HFFc6 (cell line): ENCODE measurements around the gene PDX1. TPM values are rescaled to one million over a fixed set of nuclear protein-coding genes. Genes with fewer than 3 reads are reported as not detected.

Experiments used
- DNase-seq: peaks from one replicate; pipeline ENCODE4 v3.0.0-alpha.2; 2018
- H3K27ac Mint-ChIP-seq: 2 replicates; pipeline ENCODE4 v1.8.0; 2020; ENCODE audit warnings: mild to moderate bottlenecking, mixed read lengths
- H3K27me3 Mint-ChIP-seq: 2 replicates; pipeline ENCODE4 v1.8.0; 2021; ENCODE audit warnings: mild to moderate bottlenecking, moderate library complexity, mixed read lengths; ENCODE audit not compliant: insufficient read depth
- H3K36me3 Mint-ChIP-seq: 2 replicates; pipeline ENCODE4 v1.8.0; 2021; ENCODE audit warnings: low read depth, mixed read lengths
- H3K4me1 Mint-ChIP-seq: 2 replicates; pipeline ENCODE4 v1.8.0; 2020; ENCODE audit warnings: low read depth, mixed read lengths
- H3K4me3 Mint-ChIP-seq: 2 replicates; pipeline ENCODE4 v1.8.0; 2020; ENCODE audit warnings: mild to moderate bottlenecking, moderate library complexity, mixed read lengths
- H3K9me3 Mint-ChIP-seq: 2 replicates; pipeline ENCODE4 v1.8.0; 2020; ENCODE audit warnings: mild to moderate bottlenecking, mixed read lengths
- total RNA-seq, 6 experiments: library from RNA; stranded (reverse); fragmentation: NEBNext Ultra II Directional; extraction: Animal tissue kit (Norgen Biotek cat#: 25700); gene quantifications; 2 replicates in 1 of 6; 3 replicates in 5 of 6; pipeline ENCODE4 v1.2.3, GENCODE V29; 2021
- TF ChIP-seq, protein P1 (sequence below): fragments of 200-600 bp; sonication (generic); IDR thresholded peaks from 2 replicates; pipeline ENCODE4 v1.5.0; 2021; ENCODE audit warnings: antibody characterized with exemption, mild to moderate bottlenecking

PDX1 gene
- total RNA-seq, 6 experiments from 2014 or later = not detected

DNA sequence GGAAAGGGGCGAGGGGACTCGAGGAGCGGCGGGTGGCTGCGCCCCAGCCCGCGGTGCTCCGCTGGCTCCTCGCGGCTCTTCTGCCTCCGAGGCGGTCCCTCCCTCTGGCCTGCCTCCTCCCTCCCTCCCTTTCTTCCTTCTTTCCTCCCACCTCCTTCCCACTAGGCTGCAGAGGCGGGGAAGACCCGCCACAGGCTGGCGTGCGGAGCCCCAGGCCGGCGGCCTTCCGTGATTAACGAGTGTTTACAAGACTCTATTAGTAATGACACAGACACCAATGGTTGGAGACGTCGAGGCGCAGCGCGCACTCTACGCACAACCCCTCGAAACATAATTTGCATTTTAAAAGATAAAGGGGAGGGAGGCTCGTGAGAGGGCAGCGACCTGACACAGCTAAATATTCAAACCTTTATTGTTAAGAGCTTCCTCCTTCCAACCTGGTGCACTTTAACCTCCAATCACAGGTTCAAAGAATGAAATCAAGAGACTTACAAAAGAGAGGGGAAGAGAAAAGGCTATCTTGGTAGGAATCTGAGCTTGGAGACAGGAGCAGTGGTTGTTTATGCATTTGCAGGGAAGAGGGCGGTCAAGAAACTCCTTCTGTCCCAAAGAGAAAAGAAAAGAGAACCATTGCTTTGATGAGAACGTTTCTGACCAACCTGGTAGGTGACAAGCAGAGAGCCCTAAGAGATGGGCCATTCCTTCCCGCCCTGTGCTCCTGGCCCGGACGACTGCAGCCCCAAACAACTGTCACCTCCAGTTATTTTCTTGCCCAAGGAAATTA, 49.5 kb downstream of the PDX1 start, which contains the start of gene CDX2:
Gene CDX2, minus strand, starts transcription at position 234 of the 784 bp plus-strand sequence. CDS start 309 bp downstream, outside the sequence.
- no peak for DNase-seq
- Mint-ChIP-seq H3K27ac (no peak within 1 kb of the TSS), H3K27me3 (peaks cover 78% of the 10 kb centered on the region), H3K36me3 (no peaks in the 10 kb centered on the region), H3K9me3 (no peaks in the 10 kb centered on the region), H3K4me3 (no peak within 1 kb of the TSS), H3K4me1 (no peaks in the 10 kb centered on the region)
- TF ChIP-seq, protein P1, sequence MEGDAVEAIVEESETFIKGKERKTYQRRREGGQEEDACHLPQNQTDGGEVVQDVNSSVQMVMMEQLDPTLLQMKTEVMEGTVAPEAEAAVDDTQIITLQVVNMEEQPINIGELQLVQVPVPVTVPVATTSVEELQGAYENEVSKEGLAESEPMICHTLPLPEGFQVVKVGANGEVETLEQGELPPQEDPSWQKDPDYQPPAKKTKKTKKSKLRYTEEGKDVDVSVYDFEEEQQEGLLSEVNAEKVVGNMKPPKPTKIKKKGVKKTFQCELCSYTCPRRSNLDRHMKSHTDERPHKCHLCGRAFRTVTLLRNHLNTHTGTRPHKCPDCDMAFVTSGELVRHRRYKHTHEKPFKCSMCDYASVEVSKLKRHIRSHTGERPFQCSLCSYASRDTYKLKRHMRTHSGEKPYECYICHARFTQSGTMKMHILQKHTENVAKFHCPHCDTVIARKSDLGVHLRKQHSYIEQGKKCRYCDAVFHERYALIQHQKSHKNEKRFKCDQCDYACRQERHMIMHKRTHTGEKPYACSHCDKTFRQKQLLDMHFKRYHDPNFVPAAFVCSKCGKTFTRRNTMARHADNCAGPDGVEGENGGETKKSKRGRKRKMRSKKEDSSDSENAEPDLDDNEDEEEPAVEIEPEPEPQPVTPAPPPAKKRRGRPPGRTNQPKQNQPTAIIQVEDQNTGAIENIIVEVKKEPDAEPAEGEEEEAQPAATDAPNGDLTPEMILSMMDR = no peak

DNA sequence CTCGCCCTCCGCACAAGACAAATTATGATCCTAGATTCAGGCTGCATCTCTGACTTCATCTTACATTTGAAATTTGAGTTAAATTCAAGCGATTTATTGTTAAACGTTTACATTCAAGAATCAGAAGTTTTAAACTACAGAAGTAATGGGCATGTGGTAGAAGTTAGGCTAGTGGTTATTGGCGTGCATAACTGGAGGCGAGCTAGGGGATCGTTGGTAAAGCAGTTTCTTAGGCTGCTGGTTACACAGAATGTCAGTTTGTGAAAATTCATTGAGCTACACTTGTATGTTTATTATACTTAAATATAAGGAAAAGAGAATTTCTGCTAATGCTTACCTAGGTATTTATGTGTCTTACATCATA, 50.0 kb downstream of the PDX1 start:
- no peak overlapping the region for H3K27ac Mint-ChIP-seq
- H3K9me3 Mint-ChIP-seq = no peaks in the 10 kb centered on the region
- no peak overlapping the region for H3K4me3 Mint-ChIP-seq
- no peaks in the 10 kb centered on the region for H3K4me1 Mint-ChIP-seq
- H3K27me3 Mint-ChIP-seq = peaks cover 79% of the 10 kb centered on the region
- H3K36me3 Mint-ChIP-seq = no peaks in the 10 kb centered on the region
- DNase-seq = no peak
- TF ChIP-seq, protein P1 = no peak

DNA sequence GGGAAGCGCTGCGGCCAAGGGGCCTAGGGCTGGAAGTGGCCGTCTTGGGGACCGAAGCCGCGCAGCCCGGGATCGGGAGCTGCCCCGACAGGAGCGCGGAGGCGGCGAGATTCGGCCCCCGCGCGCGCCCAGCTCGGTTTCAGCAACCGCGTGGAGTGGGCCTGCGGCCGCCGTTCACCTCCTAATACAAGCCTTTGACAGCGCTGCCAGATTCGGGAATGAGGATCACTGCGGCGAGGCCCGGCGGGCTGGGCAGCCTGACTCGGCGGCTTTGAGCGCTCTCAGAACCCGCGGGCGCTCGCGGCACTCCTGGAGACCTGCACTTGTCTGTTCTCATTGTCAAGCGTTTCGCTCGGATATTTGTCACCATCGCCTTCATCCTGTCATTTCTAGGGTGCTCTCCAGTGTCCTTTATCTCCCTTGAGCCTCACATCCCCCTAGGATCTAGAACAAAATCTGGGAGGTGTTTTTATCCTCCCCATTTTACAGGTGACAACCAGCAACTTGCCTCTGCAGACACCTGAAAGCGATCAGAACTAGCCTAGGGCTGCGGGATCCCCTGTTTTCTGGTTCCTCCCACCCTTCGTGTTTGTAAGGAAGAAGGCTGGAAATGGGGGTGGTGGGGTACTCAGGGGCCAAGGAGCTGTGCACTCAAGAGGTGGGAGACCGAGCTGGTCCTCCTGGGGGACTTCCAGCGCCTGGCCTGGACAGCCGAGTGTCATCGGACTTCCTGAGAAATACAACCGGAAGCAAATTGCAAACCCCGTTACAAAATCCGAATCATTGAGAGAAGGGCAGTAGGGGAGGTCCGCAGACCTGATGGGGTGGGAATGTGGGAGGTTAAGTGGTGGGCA, 50.8 kb downstream of the PDX1 start:
- Mint-ChIP-seq H3K4me3 (no peak overlapping the region), H3K27me3 (peaks cover 78% of the 10 kb centered on the region), H3K36me3 (no peaks in the 10 kb centered on the region), H3K27ac (no peak overlapping the region), H3K4me1 (no peaks in the 10 kb centered on the region), H3K9me3 (no peaks in the 10 kb centered on the region)
- no peak for DNase-seq
- TF ChIP-seq, protein P1 = no peak

- Mint-ChIP-seq H3K4me1 (no peaks in the 10 kb centered on the region), H3K27me3 (peaks cover 77% of the 10 kb centered on the region), H3K4me3 (no peak overlapping the region), H3K27ac (no peak overlapping the region), H3K36me3 (no peaks in the 10 kb centered on the region), H3K9me3 (no peaks in the 10 kb centered on the region)
- TF ChIP-seq, protein P1 = no peak
- no peak for DNase-seq
Observed at GRCh38 chr13:27971236-27971645, 51.4 kb downstream of the PDX1 start.

GRCh38 chr13:27971776-27972477, 52.1 kb downstream of the PDX1 start:
- Mint-ChIP-seq H3K27me3 (peaks cover 77% of the 10 kb centered on the region), H3K36me3 (no peaks in the 10 kb centered on the region), H3K4me3 (no peak overlapping the region), H3K9me3 (no peaks in the 10 kb centered on the region), H3K27ac (no peak overlapping the region), H3K4me1 (no peaks in the 10 kb centered on the region)
- TF ChIP-seq, protein P1 = no peak
- DNase-seq = no peak
